ENCODE measurements around the gene ZMIZ1.

ZMIZ1 gene

GRCh38 chr10:79339266-79339665, 270.5 kb downstream of the ZMIZ1 start:
- Histone ChIP-seq H3K14ac (ENCODE audit: low read length) (no peak overlapping the region), H3K4me2 (ENCODE audit: low read length) (no peak overlapping the region)
- no CpG with 5 or more reads among the region's 3 CpGs for WGBS (ENCODE audit: extremely low coverage, insufficient coverage, insufficient read length)

GRCh38 chr10:79340646-79341244, 272.0 kb downstream of the ZMIZ1 start:
- no peaks in the 10 kb centered on the region for H3K27me3 ChIP-seq (ENCODE audit: insufficient read depth, low read length)
- H2AK5ac ChIP-seq (ENCODE audit: low read length), result no peak overlapping the region
- H3K4ac ChIP-seq (ENCODE audit: low read depth, low read length), result no peak overlapping the region
- no peak overlapping the region for H3K18ac ChIP-seq (ENCODE audit: low read length)
- no peak overlapping the region for H3K14ac ChIP-seq (ENCODE audit: low read length)
- no peak overlapping the region for H3K23ac ChIP-seq (ENCODE audit: low read length)
- no peak overlapping the region for H3K9ac ChIP-seq (ENCODE audit: low read length)
- H3K27ac ChIP-seq (ENCODE audit: low read depth, low read length), result no peak overlapping the region
- WGBS (ENCODE audit: extremely low coverage, insufficient coverage, insufficient read length), result no CpG with 5 or more reads among the region's 5 CpGs
- H3K4me3 ChIP-seq (ENCODE audit: low read depth, low read length), result no peak overlapping the region
- H2AFZ ChIP-seq (ENCODE audit: insufficient read depth, low read length, poor library complexity), result no peak overlapping the region
- H3K4me2 ChIP-seq (ENCODE audit: low read length), result no peak overlapping the region
- H2BK12ac ChIP-seq (ENCODE audit: low read length), result no peak overlapping the region
- H4K12ac ChIP-seq (ENCODE audit: low read depth, low read length), result no peak overlapping the region
- DNase-seq, result no peak
- H3K9me3 ChIP-seq (ENCODE audit: insufficient read depth, low read depth, low read length), result no peaks in the 10 kb centered on the region
- H4K91ac ChIP-seq (ENCODE audit: low read depth, low read length), result no peak overlapping the region
- no peaks in the 10 kb centered on the region for H3K79me1 ChIP-seq (ENCODE audit: low read length)
- H2BK120ac ChIP-seq (ENCODE audit: insufficient read depth, low read length, poor library complexity), result no peak overlapping the region
- peaks cover 3 to 5% of the 10 kb centered on the region in 2 experiments for H3K4me1 ChIP-seq (ENCODE audit: control insufficient read depth in 1 of 2, insufficient read depth in 2 of 2, low read length in 2 of 2)
- no peaks in the 10 kb centered on the region for H3K79me2 ChIP-seq (ENCODE audit: control insufficient read depth, insufficient read depth, low read length, poor library complexity)
- H2BK5ac ChIP-seq (ENCODE audit: low read depth, low read length, poor library complexity), result no peak overlapping the region
- H3K36me3 ChIP-seq (ENCODE audit: control insufficient read depth in 1 of 2, insufficient read depth in 2 of 2, low read length in 2 of 2), result no peaks in the 10 kb centered on the region
- no peak overlapping the region for H4K8ac ChIP-seq (ENCODE audit: low read depth, low read length)

More at GRCh38 chr10:79339266-79339665, 270.5 kb downstream of the ZMIZ1 start:
- peak; percentile 78 to 84 for DNase-seq
- Histone ChIP-seq H2AK5ac (ENCODE audit: low read length) (no peak overlapping the region), H3K18ac (ENCODE audit: low read length) (no peak overlapping the region), H4K12ac (ENCODE audit: low read depth, low read length) (no peak overlapping the region), H2BK120ac (ENCODE audit: insufficient read depth, low read length, poor library complexity) (no peak overlapping the region), H3K36me3 (ENCODE audit: control insufficient read depth in 1 of 2, insufficient read depth in 2 of 2, low read length in 2 of 2) (no peaks in the 10 kb centered on the region), H3K23ac (ENCODE audit: low read length) (no peak overlapping the region), H2AFZ (ENCODE audit: insufficient read depth, low read length, poor library complexity) (no peak overlapping the region), H3K79me2 (ENCODE audit: control insufficient read depth, insufficient read depth, low read length, poor library complexity) (no peaks in the 10 kb centered on the region), H2BK12ac (ENCODE audit: low read length) (no peak overlapping the region), H3K79me1 (ENCODE audit: low read length) (no peaks in the 10 kb centered on the region), H2BK5ac (ENCODE audit: low read depth, low read length, poor library complexity) (no peak overlapping the region), H3K27ac (ENCODE audit: low read depth, low read length) (no peak overlapping the region), H4K91ac (ENCODE audit: low read depth, low read length) (no peak overlapping the region), H3K9me3 (ENCODE audit: insufficient read depth, low read depth, low read length) (no peaks in the 10 kb centered on the region), H3K4me3 (ENCODE audit: low read depth, low read length) (no peak overlapping the region), H3K4me1 (ENCODE audit: control insufficient read depth in 1 of 2, insufficient read depth in 2 of 2, low read length in 2 of 2) (peaks cover 1 to 3% of the 10 kb centered on the region in 2 experiments), H4K8ac (ENCODE audit: low read depth, low read length) (no peak overlapping the region), H3K27me3 (ENCODE audit: insufficient read depth, low read length) (no peaks in the 10 kb centered on the region), H3K4ac (ENCODE audit: low read depth, low read length) (no peak overlapping the region), H3K9ac (ENCODE audit: low read length) (no peak overlapping the region)

GRCh38 chr10:79342295-79342761, 273.6 kb downstream of the ZMIZ1 start:
- H4K12ac ChIP-seq (ENCODE audit: low read depth, low read length), result no peak overlapping the region
- no peaks in the 10 kb centered on the region for H3K36me3 ChIP-seq (ENCODE audit: control insufficient read depth in 1 of 2, insufficient read depth in 2 of 2, low read length in 2 of 2)
- H3K4me2 ChIP-seq (ENCODE audit: low read length), result no peak overlapping the region
- DNase-seq, result no peak
- no peak overlapping the region for H3K18ac ChIP-seq (ENCODE audit: low read length)
- no peaks in the 10 kb centered on the region for H3K79me1 ChIP-seq (ENCODE audit: low read length)
- H3K27ac ChIP-seq (ENCODE audit: low read depth, low read length), result no peak overlapping the region
- H3K14ac ChIP-seq (ENCODE audit: low read length), result no peak overlapping the region
- no peak overlapping the region for H4K91ac ChIP-seq (ENCODE audit: low read depth, low read length)
- no peak overlapping the region for H2AK5ac ChIP-seq (ENCODE audit: low read length)
- no peak overlapping the region for H2BK5ac ChIP-seq (ENCODE audit: low read depth, low read length, poor library complexity)
- H3K4me3 ChIP-seq (ENCODE audit: low read depth, low read length), result no peak overlapping the region
- H2AFZ ChIP-seq (ENCODE audit: insufficient read depth, low read length, poor library complexity), result no peak overlapping the region
- no peak overlapping the region for H3K23ac ChIP-seq (ENCODE audit: low read length)
- no peak overlapping the region for H2BK120ac ChIP-seq (ENCODE audit: insufficient read depth, low read length, poor library complexity)
- H3K9ac ChIP-seq (ENCODE audit: low read length), result no peak overlapping the region
- no peaks in the 10 kb centered on the region for H3K27me3 ChIP-seq (ENCODE audit: insufficient read depth, low read length)
- no peak overlapping the region for H3K4ac ChIP-seq (ENCODE audit: low read depth, low read length)
- no peaks in the 10 kb centered on the region for H3K79me2 ChIP-seq (ENCODE audit: control insufficient read depth, insufficient read depth, low read length, poor library complexity)
- H3K4me1 ChIP-seq (ENCODE audit: control insufficient read depth in 1 of 2, insufficient read depth in 2 of 2, low read length in 2 of 2), result peaks cover 6 to 8% of the 10 kb centered on the region in 2 experiments
- H3K9me3 ChIP-seq (ENCODE audit: insufficient read depth, low read depth, low read length), result no peaks in the 10 kb centered on the region
- no CpG with 5 or more reads among the region's 5 CpGs for WGBS (ENCODE audit: extremely low coverage, insufficient coverage, insufficient read length)
- H2BK12ac ChIP-seq (ENCODE audit: low read length), result no peak overlapping the region
- H4K8ac ChIP-seq (ENCODE audit: low read depth, low read length), result no peak overlapping the region

- H3K4me3 ChIP-seq (ENCODE audit: low read depth, low read length), result no peak overlapping the region
- H2AK5ac ChIP-seq (ENCODE audit: low read length), result no peak overlapping the region
- peaks cover 6% of the 10 kb centered on the region for H3K79me2 ChIP-seq (ENCODE audit: control insufficient read depth, insufficient read depth, low read length, poor library complexity)
- H3K9me3 ChIP-seq (ENCODE audit: insufficient read depth, low read depth, low read length), result no peaks in the 10 kb centered on the region
- H3K23ac ChIP-seq (ENCODE audit: low read length), result no peak overlapping the region
- H3K27ac ChIP-seq (ENCODE audit: low read depth, low read length), result no peak overlapping the region
- DNase-seq, result no peak
- H4K91ac ChIP-seq (ENCODE audit: low read depth, low read length), result no peak overlapping the region
- WGBS (ENCODE audit: extremely low coverage, insufficient coverage, insufficient read length), result no CpG with 5 or more reads among the region's 10 CpGs
- no peak overlapping the region for H3K18ac ChIP-seq (ENCODE audit: low read length)
- H2BK12ac ChIP-seq (ENCODE audit: low read length), result no peak overlapping the region
- H3K36me3 ChIP-seq (ENCODE audit: control insufficient read depth in 1 of 2, insufficient read depth in 2 of 2, low read length in 2 of 2), result no peaks in the 10 kb centered on the region
- no peak overlapping the region for H4K8ac ChIP-seq (ENCODE audit: low read depth, low read length)
- H3K27me3 ChIP-seq (ENCODE audit: insufficient read depth, low read length), result no peaks in the 10 kb centered on the region
- no peak overlapping the region for H2BK120ac ChIP-seq (ENCODE audit: insufficient read depth, low read length, poor library complexity)
- no peak overlapping the region for H3K9ac ChIP-seq (ENCODE audit: low read length)
- no peak overlapping the region for H2BK5ac ChIP-seq (ENCODE audit: low read depth, low read length, poor library complexity)
- H3K4me2 ChIP-seq (ENCODE audit: low read length), result no peak overlapping the region
- no peak overlapping the region for H3K4ac ChIP-seq (ENCODE audit: low read depth, low read length)
- no peak overlapping the region for H2AFZ ChIP-seq (ENCODE audit: insufficient read depth, low read length, poor library complexity)
- peaks cover 11% of the 10 kb centered on the region in 2 experiments for H3K4me1 ChIP-seq (ENCODE audit: control insufficient read depth in 1 of 2, insufficient read depth in 2 of 2, low read length in 2 of 2)
- no peak overlapping the region for H4K12ac ChIP-seq (ENCODE audit: low read depth, low read length)
- H3K79me1 ChIP-seq (ENCODE audit: low read length), result peaks cover 6% of the 10 kb centered on the region
- no peak overlapping the region for H3K14ac ChIP-seq (ENCODE audit: low read length)
Observed at GRCh38 chr10:79342811-79343561, 274.2 kb downstream of the ZMIZ1 start.

Data from trophoblast cell (in vitro differentiated cells and primary cell).